IPS-20b (cell line): ENCODE results near the gene MINDY1.

Experiments
- H3K27ac ChIP-seq: one replicate; pipeline ENCODE4 v1.5.1; 2013; ENCODE audit warnings: low read length
- H3K27me3 ChIP-seq: 2 replicates; pipeline ENCODE4 v1.6.1; 2013; ENCODE audit warnings: mild to moderate bottlenecking, low read length, inconsistent platforms; ENCODE audit not compliant: insufficient read depth
- H3K36me3 ChIP-seq: 2 replicates; pipeline ENCODE4 v1.6.1; 2013; ENCODE audit warnings: low read depth, mild to moderate bottlenecking, inconsistent platforms, low read length, moderate library complexity; ENCODE audit not compliant: insufficient read depth
- H3K4me1 ChIP-seq: 2 replicates; pipeline ENCODE4 v1.6.1; 2013; ENCODE audit warnings: mild to moderate bottlenecking, control low read depth, inconsistent platforms, low read length, moderate library complexity; ENCODE audit not compliant: insufficient read depth
- H3K4me3 ChIP-seq: 2 replicates; pipeline ENCODE4 v1.5.1; 2013; ENCODE audit warnings: mild to moderate bottlenecking, low read length, inconsistent platforms
- H3K9ac ChIP-seq: 2 replicates; pipeline ENCODE4 v1.6.1; 2013; ENCODE audit warnings: low read depth, mild to moderate bottlenecking, inconsistent platforms, low read length, moderate library complexity
- H3K9me3 ChIP-seq: 2 replicates; pipeline ENCODE4 v1.6.1; 2013; ENCODE audit warnings: mild to moderate bottlenecking, low read depth, low read length, inconsistent platforms; ENCODE audit not compliant: insufficient read depth

MINDY1 gene

DNA sequence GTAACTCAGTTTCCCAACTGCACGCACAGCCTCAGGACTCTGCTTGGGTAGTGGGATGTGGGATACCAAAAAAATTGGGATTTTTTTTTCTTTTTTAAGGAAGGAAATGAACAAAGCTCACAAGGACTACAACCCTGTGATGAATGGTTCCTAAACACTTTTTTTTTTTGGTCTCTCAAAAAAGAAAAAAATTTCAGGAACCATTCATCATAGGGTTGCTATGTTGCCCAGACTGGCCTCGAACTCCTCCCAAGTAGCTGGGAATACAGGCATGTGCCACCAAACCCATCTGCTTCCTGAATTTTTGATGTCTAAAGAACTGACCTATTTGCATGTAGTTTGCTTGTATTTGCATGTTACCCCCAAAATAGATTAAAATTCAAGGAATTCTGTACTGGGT, 6.8 kb downstream of the MINDY1 start:
- Histone ChIP-seq H3K27ac (no peak overlapping the region), H3K4me3 (no peak overlapping the region), H3K9ac (no peak overlapping the region), H3K9me3 (no peaks in the 10 kb centered on the region), H3K36me3 (no peaks in the 10 kb centered on the region), H3K27me3 (no peaks in the 10 kb centered on the region), H3K4me1 (peaks cover 3% of the 10 kb centered on the region; the same call in 1 of the 2 replicates)

DNA sequence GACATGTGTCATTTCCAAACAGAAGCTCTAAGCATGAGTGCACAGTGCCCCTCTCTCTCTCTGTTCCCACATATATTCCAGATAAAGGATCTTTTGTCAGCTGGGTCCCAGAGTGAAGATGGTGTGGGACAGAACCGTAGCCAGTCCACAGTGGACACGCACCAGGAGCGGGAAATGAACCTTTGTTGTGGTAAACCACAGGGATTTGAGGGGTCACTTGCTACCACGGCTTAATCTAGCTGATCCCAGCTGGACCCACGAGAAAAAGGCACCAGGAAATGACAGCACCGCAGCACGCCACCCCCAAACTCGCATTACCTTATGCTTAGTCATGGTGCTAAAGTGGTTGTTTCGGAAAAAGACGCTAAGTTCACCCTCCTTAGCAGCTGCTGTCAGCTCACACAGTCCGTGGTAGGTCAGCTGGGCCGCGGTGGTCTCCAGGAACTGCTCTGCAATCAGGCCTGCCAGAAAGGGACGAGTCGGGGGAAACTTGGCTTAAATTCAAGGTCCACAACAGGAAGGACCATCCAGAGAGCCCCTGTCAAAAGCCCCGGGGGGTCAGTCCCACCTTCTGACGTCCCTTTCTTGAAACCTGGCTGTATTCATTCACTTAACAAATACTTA, 7.5 kb downstream of the MINDY1 start:
- H3K36me3 ChIP-seq = no peaks in the 10 kb centered on the region
- no peak overlapping the region for H3K4me3 ChIP-seq
- no peak overlapping the region for H3K27ac ChIP-seq
- H3K9me3 ChIP-seq = no peaks in the 10 kb centered on the region
- H3K4me1 ChIP-seq = peaks cover 3% of the 10 kb centered on the region; the same call in 1 of the 2 replicates
- H3K27me3 ChIP-seq = no peaks in the 10 kb centered on the region
- H3K9ac ChIP-seq = no peak overlapping the region

- Histone ChIP-seq H3K27me3 (no peaks in the 10 kb centered on the region), H3K27ac (no peak overlapping the region), H3K36me3 (no peaks in the 10 kb centered on the region), H3K4me3 (no peak overlapping the region), H3K4me1 (peaks cover 3% of the 10 kb centered on the region; the same call in 1 of the 2 replicates), H3K9ac (no peak overlapping the region), H3K9me3 (no peaks in the 10 kb centered on the region)
Measured at GRCh38 chr1:150997949-150998348, 8.8 kb downstream of the MINDY1 start.

- no peak overlapping the region for H3K27ac ChIP-seq
- no peaks in the 10 kb centered on the region for H3K9me3 ChIP-seq
- H3K36me3 ChIP-seq = no peaks in the 10 kb centered on the region
- H3K4me1 ChIP-seq = peaks cover 3% of the 10 kb centered on the region; the same call in 1 of the 2 replicates
- H3K4me3 ChIP-seq = no peak overlapping the region
- no peak overlapping the region for H3K9ac ChIP-seq
- no peaks in the 10 kb centered on the region for H3K27me3 ChIP-seq
Measured at GRCh38 chr1:150997126-150997872, 9.4 kb downstream of the MINDY1 start.

DNA sequence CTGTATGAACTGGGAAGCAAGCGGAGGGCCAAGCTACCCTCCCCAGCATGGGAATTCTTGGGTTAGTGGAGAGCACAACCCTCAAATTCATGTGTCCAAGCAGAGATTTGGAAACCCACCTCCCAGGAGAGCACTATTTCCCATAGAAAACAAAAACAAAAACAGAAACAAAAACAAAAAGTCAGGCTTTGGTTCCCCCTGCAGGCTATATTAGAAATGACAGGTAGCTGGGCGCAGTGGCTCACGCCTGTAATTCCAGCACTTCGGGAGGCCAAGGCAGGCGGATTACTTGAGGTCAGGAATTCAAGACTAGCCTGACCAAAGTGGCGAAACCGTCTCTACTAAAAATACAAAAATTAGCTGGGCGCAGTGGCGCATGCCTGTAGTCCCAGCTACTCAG, 10.8 kb downstream of the MINDY1 start:
- H3K4me1 ChIP-seq = peaks cover 3% of the 10 kb centered on the region; the same call in 1 of the 2 replicates
- H3K27ac ChIP-seq = no peak overlapping the region
- H3K4me3 ChIP-seq = no peak overlapping the region
- no peak overlapping the region for H3K9ac ChIP-seq
- H3K36me3 ChIP-seq = no peaks in the 10 kb centered on the region
- H3K27me3 ChIP-seq = no peaks in the 10 kb centered on the region
- no peaks in the 10 kb centered on the region for H3K9me3 ChIP-seq

GRCh38 chr1:150995460-150995859, 11.2 kb downstream of the MINDY1 start:
- no peaks in the 10 kb centered on the region for H3K9me3 ChIP-seq
- H3K4me3 ChIP-seq = no peak overlapping the region
- no peaks in the 10 kb centered on the region for H3K27me3 ChIP-seq
- peaks cover 3% of the 10 kb centered on the region; the same call in 1 of the 2 replicates for H3K4me1 ChIP-seq
- H3K9ac ChIP-seq = no peak overlapping the region
- H3K36me3 ChIP-seq = no peaks in the 10 kb centered on the region
- H3K27ac ChIP-seq = no peak overlapping the region

- no peak overlapping the region for H3K9ac ChIP-seq
- H3K4me1 ChIP-seq = peaks cover 3% of the 10 kb centered on the region; the same call in 1 of the 2 replicates
- no peak overlapping the region for H3K4me3 ChIP-seq
- H3K27me3 ChIP-seq = no peaks in the 10 kb centered on the region
- no peak overlapping the region for H3K27ac ChIP-seq
- H3K9me3 ChIP-seq = no peaks in the 10 kb centered on the region
- no peaks in the 10 kb centered on the region for H3K36me3 ChIP-seq
Measured at GRCh38 chr1:150994248-150994647, 12.5 kb downstream of the MINDY1 start.

DNA sequence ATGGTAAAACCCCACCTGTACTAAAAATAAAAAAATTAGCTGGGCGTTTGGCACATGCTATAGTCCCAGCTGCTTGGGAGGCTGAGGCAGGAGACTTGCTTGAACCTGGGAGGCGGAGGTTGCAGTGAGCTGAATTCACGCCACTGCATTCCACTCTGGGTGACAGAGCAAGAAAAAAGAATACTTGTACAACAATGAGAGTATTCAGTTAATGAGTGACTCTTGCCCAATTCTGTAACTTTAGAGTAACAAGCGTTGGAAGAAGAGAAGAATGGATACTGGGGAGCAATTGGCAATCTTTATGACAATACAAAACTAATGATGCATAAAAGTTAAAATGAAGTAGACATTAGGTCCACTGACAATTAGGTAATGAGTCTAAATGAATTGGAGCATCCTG, 14.1 kb downstream of the MINDY1 start:
- Histone ChIP-seq H3K4me1 (peaks cover 3% of the 10 kb centered on the region; the same call in 1 of the 2 replicates), H3K9ac (no peak overlapping the region), H3K27ac (no peak overlapping the region), H3K36me3 (no peaks in the 10 kb centered on the region), H3K4me3 (no peak overlapping the region), H3K9me3 (no peaks in the 10 kb centered on the region), H3K27me3 (no peaks in the 10 kb centered on the region)

GRCh38 chr1:150987924-150988323, 18.8 kb downstream of the MINDY1 start:
- no peaks in the 10 kb centered on the region for H3K4me1 ChIP-seq
- no peaks in the 10 kb centered on the region for H3K27me3 ChIP-seq
- no peak overlapping the region for H3K9ac ChIP-seq

GRCh38 chr1:150985179-150985825, 21.4 kb downstream of the MINDY1 start:
- H3K4me1 ChIP-seq = peaks cover 16% of the 10 kb centered on the region
- no peaks in the 10 kb centered on the region for H3K9me3 ChIP-seq
- H3K36me3 ChIP-seq = no peaks in the 10 kb centered on the region
- H3K27me3 ChIP-seq = no peaks in the 10 kb centered on the region
- H3K4me3 ChIP-seq = no peak overlapping the region
- no peak overlapping the region for H3K9ac ChIP-seq
- H3K27ac ChIP-seq = no peak overlapping the region

More at GRCh38 chr1:150987924-150988323, 18.8 kb downstream of the MINDY1 start:
- Histone ChIP-seq H3K4me3 (no peak overlapping the region), H3K27ac (no peak overlapping the region), H3K9me3 (no peaks in the 10 kb centered on the region), H3K36me3 (no peaks in the 10 kb centered on the region)

DNA sequence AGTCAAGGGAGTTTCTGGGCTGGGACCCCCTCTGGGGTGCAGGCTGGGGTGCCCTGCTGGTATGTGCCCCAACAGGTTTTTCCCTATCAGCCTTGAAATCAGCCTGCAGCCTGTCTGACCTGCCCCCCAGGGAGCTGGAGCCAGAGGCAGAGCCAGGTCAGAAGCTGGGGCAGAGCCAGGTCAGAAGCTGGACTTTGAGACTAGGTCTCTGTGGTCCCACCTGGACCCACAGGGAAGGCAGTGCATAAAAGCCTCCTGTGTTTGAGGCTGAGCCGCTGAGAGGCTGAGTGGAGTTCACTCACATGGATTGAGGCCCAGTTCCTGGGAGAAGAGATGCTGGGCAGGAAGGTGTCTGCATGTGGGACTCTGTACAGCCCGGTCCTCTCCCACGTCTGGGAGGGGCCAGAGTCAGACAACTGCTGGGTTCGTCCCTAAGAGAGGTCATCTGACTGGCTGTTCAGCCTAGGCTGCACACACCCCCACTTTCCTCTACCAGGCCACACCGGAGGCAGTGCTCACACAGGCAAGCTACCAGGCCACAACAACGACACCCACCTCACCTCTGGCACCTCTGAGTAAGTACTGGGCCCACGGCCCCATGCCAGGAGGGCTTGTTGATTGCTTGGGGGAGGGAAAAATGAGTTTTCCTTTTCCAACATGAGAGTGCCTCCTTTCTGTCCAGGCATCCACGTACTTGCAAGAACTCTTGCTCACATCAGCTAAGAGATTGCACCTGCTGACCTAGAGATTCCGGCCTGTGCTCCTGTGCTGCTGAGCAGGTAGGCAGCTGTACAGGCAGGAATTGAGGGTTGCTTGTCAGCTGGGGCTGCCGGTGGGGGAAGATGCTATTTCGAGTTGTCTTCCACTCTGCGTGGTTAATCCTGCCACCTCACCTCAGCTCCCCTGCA, 24.6 kb downstream of the MINDY1 start, which contains the start of gene ANXA9:
Gene ANXA9, plus strand, starts transcription at position 488 of the 908 bp plus-strand sequence. CDS start 814 bp downstream, outside the sequence.
- Histone ChIP-seq H3K9ac (peak within 1 kb of the TSS; percentile 71), H3K4me1 (peaks cover 31% of the 10 kb centered on the region), H3K27me3 (no peaks in the 10 kb centered on the region), H3K4me3 (peak within 1 kb of the TSS; percentile 46), H3K27ac (peak within 1 kb of the TSS; percentile 84), H3K36me3 (no peaks in the 10 kb centered on the region), H3K9me3 (no peaks in the 10 kb centered on the region)
